ENCODE results near the gene CRYGA. TPM values are rescaled to one million over a fixed set of nuclear protein-coding genes. Genes with fewer than 3 reads are reported as not detected.
"Not testable (repeated sequence)": the region's sequence is repeated elsewhere in the genome, so short reads cannot be mapped to it uniquely, and the experiment has no call there.

The CRYGA gene
- total RNA-seq, 1 experiment from 2014 or later = not detected

- no peak for DNase-seq (ENCODE audit: low spot score)
Measured at GRCh38 chr2:208164951-208165755, 1.8 kb upstream of the CRYGA start.

GRCh38 chr2:208156439-208156838 is 7.0 kb downstream of the CRYGA start:
- DNase-seq (ENCODE audit: low spot score) = no peak

GRCh38 chr2:208153156-208153555 is 10.2 kb downstream of the CRYGA start:
- no peak for DNase-seq (ENCODE audit: low spot score)

- no peak for DNase-seq (ENCODE audit: low spot score)
Measured at GRCh38 chr2:208150956-208151355, 12.4 kb downstream of the CRYGA start.

GRCh38 chr2:208150094-208150493 is 13.3 kb downstream of the CRYGA start:
- no peak for DNase-seq (ENCODE audit: low spot score)

GRCh38 chr2:208148803-208149202 is 14.6 kb downstream of the CRYGA start:
- no peak for DNase-seq (ENCODE audit: low spot score)

GRCh38 chr2:208147759-208148158 is 15.6 kb downstream of the CRYGA start:
- DNase-seq (ENCODE audit: low spot score) = no peak

GRCh38 chr2:208147008-208147407 is 16.4 kb downstream of the CRYGA start:
- no peak for DNase-seq (ENCODE audit: low spot score)

GRCh38 chr2:208146006-208146405 is 17.4 kb downstream of the CRYGA start, which contains the start of gene CRYGB:
Gene CRYGB (minus strand): TSS chr2:208146158. CDS start chr2:208146120, 38 bp downstream.
- no peak for DNase-seq (ENCODE audit: low spot score)

GRCh38 chr2:208142925-208143799 is 20.2 kb downstream of the CRYGA start:
- no peak for DNase-seq (ENCODE audit: low spot score)

- DNase-seq (ENCODE audit: low spot score) = no peak
Measured at GRCh38 chr2:208142240-208142924, 21.0 kb downstream of the CRYGA start.

- no peak for DNase-seq (ENCODE audit: low spot score)
Measured at GRCh38 chr2:208139447-208139846, 23.9 kb downstream of the CRYGA start.

GRCh38 chr2:208138334-208138733 is 25.1 kb downstream of the CRYGA start:
- not testable (repeated sequence) for DNase-seq (ENCODE audit: low spot score)

- DNase-seq (ENCODE audit: low spot score) = no peak
Measured at GRCh38 chr2:208136716-208137094, 26.7 kb downstream of the CRYGA start.

GRCh38 chr2:208135794-208136715 is 27.3 kb downstream of the CRYGA start:
- DNase-seq (ENCODE audit: low spot score) = no peak

- DNase-seq (ENCODE audit: low spot score) = no peak
Measured at GRCh38 chr2:208134928-208135586, 28.3 kb downstream of the CRYGA start.

- DNase-seq (ENCODE audit: low spot score) = no peak
Measured at GRCh38 chr2:208130712-208131110, 32.7 kb downstream of the CRYGA start.

GRCh38 chr2:208129744-208130711 is 33.4 kb downstream of the CRYGA start, which contains the start of gene CRYGC:
Gene CRYGC (minus strand): TSS chr2:208129828. CDS start chr2:208129792, 36 bp downstream.
- peak; percentile 37 for DNase-seq (ENCODE audit: low spot score)

- no peak for DNase-seq (ENCODE audit: low spot score)
Measured at GRCh38 chr2:208128136-208128535, 35.3 kb downstream of the CRYGA start.
